ENCODE data around the gene DSCAM. TPM values are rescaled to one million over a fixed set of nuclear protein-coding genes. Genes with fewer than 3 reads are reported as not detected.

The DSCAM gene
- total RNA-seq, 2 donors from 2014 or later, result not detected

DNA sequence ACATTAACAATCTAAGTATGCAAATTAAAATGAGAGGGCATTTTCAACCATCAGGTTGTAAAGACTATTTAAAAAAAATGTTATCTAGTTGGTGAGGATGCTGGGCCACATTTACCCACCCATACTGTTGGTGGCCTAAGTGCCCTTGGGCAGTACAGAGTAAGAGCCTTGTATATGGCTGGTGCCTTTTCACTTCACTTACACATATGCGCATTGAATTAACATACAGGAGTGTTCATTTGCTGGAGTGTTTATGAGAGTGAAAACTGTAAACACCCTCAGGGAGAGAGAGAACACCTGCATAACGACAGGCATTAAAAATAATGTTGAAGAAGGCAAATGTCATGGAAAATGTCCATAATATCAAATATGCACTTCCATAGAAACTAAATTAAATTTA lies 552.6 kb downstream of the DSCAM start:
- no peaks in the 10 kb centered on the region for H3K9me3 ChIP-seq
- no peaks in the 10 kb centered on the region for H3K36me3 ChIP-seq
- TF ChIP-seq, protein P1, sequence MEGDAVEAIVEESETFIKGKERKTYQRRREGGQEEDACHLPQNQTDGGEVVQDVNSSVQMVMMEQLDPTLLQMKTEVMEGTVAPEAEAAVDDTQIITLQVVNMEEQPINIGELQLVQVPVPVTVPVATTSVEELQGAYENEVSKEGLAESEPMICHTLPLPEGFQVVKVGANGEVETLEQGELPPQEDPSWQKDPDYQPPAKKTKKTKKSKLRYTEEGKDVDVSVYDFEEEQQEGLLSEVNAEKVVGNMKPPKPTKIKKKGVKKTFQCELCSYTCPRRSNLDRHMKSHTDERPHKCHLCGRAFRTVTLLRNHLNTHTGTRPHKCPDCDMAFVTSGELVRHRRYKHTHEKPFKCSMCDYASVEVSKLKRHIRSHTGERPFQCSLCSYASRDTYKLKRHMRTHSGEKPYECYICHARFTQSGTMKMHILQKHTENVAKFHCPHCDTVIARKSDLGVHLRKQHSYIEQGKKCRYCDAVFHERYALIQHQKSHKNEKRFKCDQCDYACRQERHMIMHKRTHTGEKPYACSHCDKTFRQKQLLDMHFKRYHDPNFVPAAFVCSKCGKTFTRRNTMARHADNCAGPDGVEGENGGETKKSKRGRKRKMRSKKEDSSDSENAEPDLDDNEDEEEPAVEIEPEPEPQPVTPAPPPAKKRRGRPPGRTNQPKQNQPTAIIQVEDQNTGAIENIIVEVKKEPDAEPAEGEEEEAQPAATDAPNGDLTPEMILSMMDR (IDR thresholded peaks at IDR 0.05), result no peak
- H3K27ac ChIP-seq, result no peak overlapping the region
- H3K4me1 ChIP-seq, result no peaks in the 10 kb centered on the region
- H3K4me3 ChIP-seq, result no peak overlapping the region
- no peak for DNase-seq (ENCODE audit: low spot score)
- no peaks in the 10 kb centered on the region for H3K27me3 ChIP-seq

DNA sequence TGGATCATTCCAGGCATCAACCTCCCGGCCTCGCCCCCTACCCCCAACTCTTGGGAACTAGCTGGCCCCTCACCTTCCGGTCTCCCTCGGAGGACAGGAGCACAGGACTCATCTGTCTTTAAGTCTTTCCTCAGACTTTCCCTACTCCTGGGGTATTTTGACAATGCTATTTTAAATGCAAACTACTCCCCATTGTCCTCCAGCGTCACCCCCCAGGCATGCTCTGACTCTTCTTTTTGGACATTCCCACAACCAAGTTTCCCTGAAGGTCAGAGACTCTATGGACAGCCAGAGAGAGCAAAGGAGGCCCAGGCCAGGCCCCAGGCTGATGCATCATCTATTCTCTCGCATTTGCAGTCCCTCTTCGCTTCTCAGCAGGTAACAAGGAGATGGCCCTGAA lies 555.4 kb downstream of the DSCAM start:
- no peak for DNase-seq (ENCODE audit: low spot score)
- H3K36me3 ChIP-seq, result no peaks in the 10 kb centered on the region
- H3K9me3 ChIP-seq, result no peaks in the 10 kb centered on the region
- TF ChIP-seq, protein P1 (IDR thresholded peaks at IDR 0.05), result no peak
- H3K4me3 ChIP-seq, result no peak overlapping the region
- no peaks in the 10 kb centered on the region for H3K4me1 ChIP-seq
- H3K27ac ChIP-seq, result no peak overlapping the region
- no peaks in the 10 kb centered on the region for H3K27me3 ChIP-seq

DNA sequence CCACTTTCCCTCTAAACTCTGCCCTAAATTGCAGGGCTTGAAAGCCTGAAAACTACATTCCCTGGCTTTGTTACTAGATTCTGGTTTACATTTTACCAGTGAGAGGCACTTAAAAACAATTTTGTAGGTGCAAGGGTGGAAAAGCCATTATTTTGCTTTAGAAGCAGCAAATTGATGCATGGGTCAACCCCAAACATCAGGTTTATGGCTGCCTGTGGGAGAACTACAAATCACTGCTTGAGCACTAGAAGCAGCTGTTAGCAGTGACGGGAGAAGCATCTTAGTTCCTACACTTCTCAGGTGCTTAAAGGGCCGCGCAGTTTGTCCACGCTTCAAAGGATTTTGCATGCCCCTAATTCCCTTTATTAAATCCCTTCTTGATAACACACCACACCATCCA lies 562.5 kb downstream of the DSCAM start:
- H3K4me1 ChIP-seq, result no peaks in the 10 kb centered on the region
- H3K36me3 ChIP-seq, result no peaks in the 10 kb centered on the region
- no peaks in the 10 kb centered on the region for H3K27me3 ChIP-seq
- no peak overlapping the region for H3K27ac ChIP-seq
- no peaks in the 10 kb centered on the region for H3K9me3 ChIP-seq
- TF ChIP-seq, protein P1 (IDR thresholded peaks at IDR 0.05), result no peak
- H3K4me3 ChIP-seq, result no peak overlapping the region
- no peak for DNase-seq (ENCODE audit: low spot score)

DNA sequence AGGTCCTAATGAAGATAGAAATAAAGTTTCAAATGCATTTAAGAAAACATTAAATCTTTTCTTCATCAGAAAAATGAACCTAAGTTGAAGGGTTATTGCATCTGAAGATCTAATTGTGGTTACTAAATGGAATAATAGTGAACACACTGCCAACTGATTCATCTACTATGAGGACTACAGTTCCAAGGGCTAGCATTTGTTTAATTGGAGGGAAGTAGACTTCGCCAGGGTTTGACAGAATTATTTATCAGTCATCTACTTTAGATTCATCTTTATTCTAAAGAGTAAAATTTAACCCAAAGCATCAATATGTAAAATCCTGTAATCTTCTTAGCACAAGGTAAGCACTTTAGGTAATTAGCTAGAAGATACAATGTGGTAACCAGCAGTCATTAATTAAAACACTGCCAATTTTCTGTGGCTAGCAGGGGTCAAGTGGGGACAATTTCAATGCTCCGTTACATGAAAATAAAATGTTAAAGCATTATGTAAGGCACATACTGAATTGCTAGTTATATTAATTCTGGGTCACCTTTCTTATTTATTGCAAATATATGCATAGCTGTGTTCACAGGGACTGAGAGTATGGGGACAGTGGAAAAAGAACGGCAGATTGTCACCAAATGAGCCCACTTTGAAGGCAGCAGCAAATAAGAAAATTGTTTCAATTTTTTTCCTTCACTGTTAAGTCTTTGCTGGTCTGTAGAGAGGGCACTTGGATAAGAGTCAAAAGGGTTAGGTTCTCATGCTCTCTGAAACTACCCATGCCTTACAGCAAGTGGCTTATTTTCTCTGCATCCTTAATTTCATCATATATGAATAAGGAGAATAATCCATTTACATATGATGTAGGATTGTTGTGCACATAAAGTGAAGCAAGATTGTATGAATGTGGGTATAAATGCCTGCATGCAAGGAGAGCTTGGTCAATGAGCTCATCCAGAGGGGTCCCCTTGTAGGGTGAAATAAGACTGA lies 563.8 kb downstream of the DSCAM start:
- no peak for DNase-seq (ENCODE audit: low spot score)
- Histone ChIP-seq H3K27me3 (no peaks in the 10 kb centered on the region), H3K27ac (no peak overlapping the region), H3K4me3 (no peak overlapping the region), H3K4me1 (no peaks in the 10 kb centered on the region), H3K9me3 (peaks cover 0 to 5% of the 10 kb centered on the region in 2 donors), H3K36me3 (no peaks in the 10 kb centered on the region)
- TF ChIP-seq, protein P1 (IDR thresholded peaks at IDR 0.05), result no peak

DNA sequence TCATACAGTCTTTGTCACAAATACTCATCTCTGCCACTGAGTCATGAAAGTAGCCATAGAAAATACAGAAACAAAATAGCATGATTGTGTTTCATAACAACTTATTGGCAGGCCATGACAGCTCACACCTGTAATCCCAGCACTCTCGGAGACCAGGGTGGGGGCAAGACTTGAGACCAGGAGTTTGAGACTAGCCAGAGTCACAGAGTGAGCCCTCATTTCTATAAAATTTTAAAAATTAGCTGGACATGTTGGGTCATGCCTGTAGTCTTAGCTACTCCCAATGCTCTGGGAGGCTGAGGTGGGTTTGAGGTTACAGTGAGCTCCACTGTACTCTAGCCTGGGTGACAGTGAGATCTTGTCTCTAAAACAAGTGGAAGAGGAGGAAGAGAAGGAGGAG lies 568.6 kb downstream of the DSCAM start:
- Histone ChIP-seq H3K9me3 (peaks cover 0 to 8% of the 10 kb centered on the region in 2 donors), H3K27me3 (no peaks in the 10 kb centered on the region), H3K36me3 (no peaks in the 10 kb centered on the region), H3K4me1 (no peaks in the 10 kb centered on the region), H3K27ac (no peak overlapping the region), H3K4me3 (no peak overlapping the region)
- DNase-seq (ENCODE audit: low spot score), result no peak
- TF ChIP-seq, protein P1 (IDR thresholded peaks at IDR 0.05), result no peak

Measured in right atrium auricular region (tissue), 2 donors.